Activated naive CD4-positive, alpha-beta T cell treated with anti-CD3 and anti-CD28 coated beads, Interleukin-2, amount 50 U/mL, for 16 hours (primary cell): ENCODE data around the gene CRYGB.
"Not testable (repeated sequence)": the region's sequence is repeated elsewhere in the genome, so short reads cannot be mapped to it uniquely, and the experiment has no call there.

Experiments used
- DNase-seq: peaks from one replicate; pipeline ENCODE4 v3.0.0-alpha.2; 2020

The CRYGB gene

DNA sequence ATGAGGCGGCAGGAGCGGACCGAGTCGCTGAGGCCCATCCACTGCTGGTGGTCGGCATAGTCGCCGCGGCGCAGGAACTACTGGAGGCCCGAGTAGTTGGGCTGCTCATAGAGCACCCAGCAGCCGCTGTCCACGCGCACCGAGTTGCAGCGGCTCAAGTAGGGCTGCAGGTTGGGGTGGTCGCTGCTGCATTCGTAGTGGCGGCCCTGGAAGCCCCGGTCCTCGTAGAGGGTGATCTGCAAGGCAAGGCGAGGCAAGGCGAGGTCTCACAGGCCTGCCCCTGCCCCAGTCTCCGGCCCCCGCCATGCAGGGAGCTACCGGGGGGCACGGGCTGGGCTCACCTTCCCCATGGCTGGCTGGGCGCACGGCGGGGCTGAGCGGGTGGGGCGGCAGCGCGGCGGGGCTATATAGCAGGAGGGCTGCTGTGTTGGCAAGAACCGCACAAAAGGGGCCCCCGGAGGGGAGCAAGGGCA lies 33.6 kb downstream of the CRYGB start:
- not testable (repeated sequence) for DNase-seq

DNA sequence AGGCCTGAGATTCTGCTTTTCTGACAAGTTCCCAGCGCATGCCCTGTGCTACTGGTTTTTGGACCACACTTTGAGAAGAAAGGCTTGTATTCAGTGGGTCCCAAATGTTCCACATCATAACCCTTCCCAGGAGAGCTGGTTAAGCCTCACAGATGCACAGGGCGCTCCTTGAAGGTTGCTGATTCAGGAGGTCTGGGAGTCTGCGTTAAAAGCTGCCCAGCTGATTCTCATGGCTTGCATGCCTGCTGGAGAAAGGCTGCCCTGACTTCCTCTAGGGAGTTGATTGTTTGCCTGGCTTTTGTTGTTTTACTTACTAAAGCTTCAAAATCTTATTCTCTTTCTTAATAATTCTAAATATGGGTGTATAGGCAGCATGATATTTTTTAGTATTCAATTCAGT lies 42.3 kb downstream of the CRYGB start:
- no peak for DNase-seq

GRCh38 chr2:208101716-208102631 lies 44.0 kb downstream of the CRYGB start:
- DNase-seq = no peak

GRCh38 chr2:208099682-208100470 lies 46.1 kb downstream of the CRYGB start:
- no peak for DNase-seq

DNA sequence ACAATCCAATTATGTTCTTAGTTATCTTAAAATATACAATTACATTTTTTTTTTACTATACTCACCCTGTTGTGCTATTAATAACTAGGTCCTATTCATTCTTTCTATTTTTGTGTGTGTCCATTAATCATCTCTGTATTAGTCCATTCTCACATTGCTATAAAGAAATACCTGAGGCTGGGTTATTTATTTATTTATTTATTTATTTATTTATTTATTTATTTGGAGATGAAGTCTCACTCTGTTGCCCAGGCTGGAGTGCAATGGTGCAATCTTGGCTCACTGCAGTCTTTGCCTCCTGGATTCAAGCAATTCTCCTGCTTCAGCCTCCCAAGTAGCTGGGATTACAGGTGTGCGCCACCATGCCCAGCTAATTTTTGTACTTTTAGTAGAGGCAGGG lies 47.3 kb downstream of the CRYGB start:
- not testable (repeated sequence) for DNase-seq

DNA sequence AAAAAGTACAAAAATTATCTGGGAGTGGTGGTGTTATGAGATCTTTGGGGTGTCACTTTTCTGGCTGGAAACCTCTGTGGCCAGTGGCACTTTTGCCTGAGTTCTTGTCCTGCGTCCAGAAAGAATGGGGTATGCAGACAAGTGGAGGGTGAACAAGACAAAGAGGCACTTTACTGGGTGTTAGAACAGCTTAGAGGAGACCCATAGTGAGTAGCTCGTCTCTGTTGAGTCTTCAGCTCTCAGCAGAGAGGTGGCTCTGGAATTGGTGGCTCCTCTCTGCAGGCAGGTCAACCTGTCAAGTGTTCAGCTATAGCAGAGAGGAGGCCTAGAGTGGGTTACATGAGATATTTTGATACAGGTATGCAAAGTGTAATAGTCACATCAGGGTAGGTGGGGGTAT lies 47.7 kb downstream of the CRYGB start:
- no peak for DNase-seq

- no peak for DNase-seq
Observed at GRCh38 chr2:208097801-208098200, 48.2 kb downstream of the CRYGB start.

GRCh38 chr2:208097313-208097712 lies 48.6 kb downstream of the CRYGB start:
- no peak for DNase-seq

- no peak for DNase-seq
Observed at GRCh38 chr2:208096080-208096479, 49.9 kb downstream of the CRYGB start.

GRCh38 chr2:208093128-208093527 lies 52.8 kb downstream of the CRYGB start:
- no peak for DNase-seq
